ENCODE measurements around the gene CDC14A. TPM values are rescaled to one million over a fixed set of nuclear protein-coding genes. Genes with fewer than 3 reads are reported as not detected.
"Not testable (repeated sequence)": the region's sequence is repeated elsewhere in the genome, so short reads cannot be mapped to it uniquely, and the experiment has no call there.

The CDC14A gene
- polyA plus RNA-seq, 1 of the 3 experiments (the other 2 are of a cell fraction): 2.2 TPM

DNA sequence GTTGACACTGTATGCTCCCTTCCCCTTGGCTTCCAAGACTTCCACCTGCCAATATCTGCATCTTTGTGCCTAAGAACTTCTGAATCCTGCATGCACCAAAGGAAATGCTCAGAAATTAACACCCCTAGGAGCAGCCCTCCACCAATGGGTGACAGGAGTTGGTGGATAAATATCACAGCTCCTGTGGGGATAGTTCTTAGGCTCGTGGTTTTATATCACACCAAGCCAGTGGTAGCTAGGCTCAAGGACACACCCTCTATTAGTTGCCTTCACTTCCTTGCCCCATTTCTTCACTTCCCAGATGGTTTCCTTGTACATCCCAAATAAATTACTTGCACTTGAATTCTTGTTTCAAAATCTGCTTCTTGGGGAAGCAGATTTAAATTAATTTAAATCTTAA lies 16.9 kb upstream of the CDC14A start (continued):
- TF ChIP-seq RXRA (IDR thresholded peaks at IDR 0.05; ENCODE audit: borderline replicate concordance, low read depth) (no peak), EZH2phosphoT487 (IDR thresholded peaks at IDR 0.05; ENCODE audit: borderline replicate concordance, low read depth) (no peak)

DNA sequence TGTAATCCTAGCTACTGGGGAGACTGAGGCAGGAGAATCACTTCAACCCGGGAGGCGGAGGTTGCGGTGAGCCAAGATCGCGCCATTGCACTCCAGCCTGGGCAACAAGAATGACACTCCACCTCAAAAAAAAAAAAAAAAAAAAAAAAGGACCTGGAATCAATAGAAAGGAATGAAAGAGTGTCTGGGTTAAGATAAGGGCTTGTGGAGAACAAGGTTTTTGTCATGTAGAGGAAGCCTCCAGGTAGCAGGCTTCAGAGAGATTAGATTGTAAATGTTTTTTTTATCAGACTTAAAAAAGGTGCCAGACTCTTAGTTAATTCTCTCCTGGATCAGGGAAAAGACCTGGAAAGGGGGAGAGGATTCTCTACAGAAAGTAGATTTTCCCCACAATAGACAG lies 14.4 kb upstream of the CDC14A start:
- CTCF ChIA-PET: not testable (repeated sequence)
- WGBS (ENCODE audit: low lambda C conversion rate): 96% methylated on average over 5 of the region's 5 CpGs

DNA sequence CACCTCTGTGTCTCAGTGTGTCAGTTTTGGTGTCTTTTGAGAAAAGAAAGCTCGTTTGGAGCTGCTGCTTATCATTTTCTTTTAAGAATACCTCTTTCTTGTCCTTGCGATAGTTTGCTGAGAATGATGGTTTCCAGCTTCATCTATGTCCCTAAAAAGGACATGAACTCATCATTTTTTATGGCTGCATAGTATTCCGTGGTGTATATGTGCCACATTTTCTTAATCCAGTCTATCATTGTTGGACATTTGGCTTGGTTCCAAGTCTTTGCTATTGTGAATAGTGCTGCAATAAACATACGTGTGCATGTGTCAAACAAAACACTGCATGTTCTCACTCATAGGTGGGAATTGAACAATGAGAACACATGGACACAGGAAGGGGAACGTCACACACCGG lies 12.6 kb upstream of the CDC14A start:
- H3F3A ChIP-seq (replicated peaks; ENCODE audit: insufficient read depth); DNase-seq; H3K36me3 ChIP-seq (replicated peaks in 1 of 2; ENCODE audit: control insufficient read depth in 1 of 2, insufficient read depth in 2 of 2, low read length in 1 of 2); H3K4me1 ChIP-seq (ENCODE audit: control insufficient read depth in 1 of 2, insufficient read depth in 2 of 2, low read depth in 1 of 2, low read length in 1 of 2); H3K79me2 ChIP-seq (ENCODE audit: insufficient read depth); H3K9ac ChIP-seq; H3K9me3 ChIP-seq; POLR2A ChIA-PET; H3K27me3 ChIP-seq (ENCODE audit: insufficient read depth); H2AFZ ChIP-seq (ENCODE audit: low read depth); CTCF ChIA-PET; H3K4me2 ChIP-seq; H4K20me1 ChIP-seq (ENCODE audit: insufficient read depth); H3K9me2 ChIP-seq; H3K27ac ChIP-seq (ENCODE audit: low read depth in 2 of 2, low read length in 1 of 2); H3K4me3 ChIP-seq (ENCODE audit: low read depth in 2 of 2, low read length in 1 of 2): not testable (repeated sequence)
- WGBS (ENCODE audit: low lambda C conversion rate): 71% methylated on average over 6 of the region's 6 CpGs

More for the DNA sequence above, 14.4 kb upstream of the CDC14A start:
- H3K4me2 ChIP-seq; H3K36me3 ChIP-seq (replicated peaks in 1 of 2; ENCODE audit: control insufficient read depth in 1 of 2, insufficient read depth in 2 of 2, low read length in 1 of 2); H3K9me2 ChIP-seq; H2AFZ ChIP-seq (ENCODE audit: low read depth); H3F3A ChIP-seq (replicated peaks; ENCODE audit: insufficient read depth); H3K9ac ChIP-seq; H3K4me3 ChIP-seq (ENCODE audit: low read depth in 2 of 2, low read length in 1 of 2); POLR2A ChIA-PET; DNase-seq; H4K20me1 ChIP-seq (ENCODE audit: insufficient read depth); H3K9me3 ChIP-seq; H3K27me3 ChIP-seq (ENCODE audit: insufficient read depth); H3K4me1 ChIP-seq (ENCODE audit: control insufficient read depth in 1 of 2, insufficient read depth in 2 of 2, low read depth in 1 of 2, low read length in 1 of 2); H3K27ac ChIP-seq (ENCODE audit: low read depth in 2 of 2, low read length in 1 of 2); H3K79me2 ChIP-seq (ENCODE audit: insufficient read depth): not testable (repeated sequence)

DNA sequence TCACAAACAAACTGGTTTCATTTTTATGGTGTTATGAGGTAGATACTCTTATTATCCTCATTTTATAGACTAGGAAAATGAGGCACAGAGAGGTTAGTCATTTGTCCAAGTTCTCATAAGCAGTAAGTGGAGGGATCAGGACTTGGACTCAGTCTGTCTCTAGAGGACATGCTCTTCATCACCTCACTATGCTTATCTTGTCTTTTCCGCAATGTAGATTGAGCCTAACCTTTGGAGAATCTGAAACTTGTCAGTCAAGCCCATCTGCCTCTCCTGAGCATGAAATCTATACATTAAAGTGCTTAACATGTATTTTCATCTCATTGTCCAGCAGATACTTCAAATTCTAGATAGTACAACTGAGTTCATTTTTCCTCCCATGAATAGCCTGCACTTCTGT lies 11.8 kb upstream of the CDC14A start:
- Histone ChIP-seq H3K9me3 (no peaks in the 10 kb centered on the region), H3K4me3 (ENCODE audit: low read depth in 2 of 2, low read length in 1 of 2) (no peak overlapping the region), H3K4me2 (no peak overlapping the region), H3F3A (replicated peaks; ENCODE audit: insufficient read depth) (no peaks in the 10 kb centered on the region), H4K20me1 (ENCODE audit: insufficient read depth) (no peaks in the 10 kb centered on the region), H3K79me2 (ENCODE audit: insufficient read depth) (no peaks in the 10 kb centered on the region), H3K27me3 (ENCODE audit: insufficient read depth) (no peaks in the 10 kb centered on the region), H3K4me1 (ENCODE audit: control insufficient read depth in 1 of 2, insufficient read depth in 2 of 2, low read depth in 1 of 2, low read length in 1 of 2) (no peaks in the 10 kb centered on the region), H3K27ac (ENCODE audit: low read depth in 2 of 2, low read length in 1 of 2) (no peak overlapping the region), H3K36me3 (replicated peaks in 1 of 2; ENCODE audit: control insufficient read depth in 1 of 2, insufficient read depth in 2 of 2, low read length in 1 of 2) (no peaks in the 10 kb centered on the region), H3K9me2 (no peaks in the 10 kb centered on the region), H3K9ac (no peak overlapping the region), H2AFZ (ENCODE audit: low read depth) (no peak overlapping the region)
- DNase-seq: no peak
- WGBS (ENCODE audit: low lambda C conversion rate): 100% methylated on average over 1 of the region's 1 CpG
- ChIA-PET POLR2A (no interaction called here), CTCF (no interaction called here)
- TF ChIP-seq, protein P1, sequence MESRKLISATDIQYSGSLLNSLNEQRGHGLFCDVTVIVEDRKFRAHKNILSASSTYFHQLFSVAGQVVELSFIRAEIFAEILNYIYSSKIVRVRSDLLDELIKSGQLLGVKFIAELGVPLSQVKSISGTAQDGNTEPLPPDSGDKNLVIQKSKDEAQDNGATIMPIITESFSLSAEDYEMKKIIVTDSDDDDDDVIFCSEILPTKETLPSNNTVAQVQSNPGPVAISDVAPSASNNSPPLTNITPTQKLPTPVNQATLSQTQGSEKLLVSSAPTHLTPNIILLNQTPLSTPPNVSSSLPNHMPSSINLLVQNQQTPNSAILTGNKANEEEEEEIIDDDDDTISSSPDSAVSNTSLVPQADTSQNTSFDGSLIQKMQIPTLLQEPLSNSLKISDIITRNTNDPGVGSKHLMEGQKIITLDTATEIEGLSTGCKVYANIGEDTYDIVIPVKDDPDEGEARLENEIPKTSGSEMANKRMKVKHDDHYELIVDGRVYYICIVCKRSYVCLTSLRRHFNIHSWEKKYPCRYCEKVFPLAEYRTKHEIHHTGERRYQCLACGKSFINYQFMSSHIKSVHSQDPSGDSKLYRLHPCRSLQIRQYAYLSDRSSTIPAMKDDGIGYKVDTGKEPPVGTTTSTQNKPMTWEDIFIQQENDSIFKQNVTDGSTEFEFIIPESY (IDR thresholded peaks at IDR 0.05; ENCODE audit: borderline replicate concordance, low read depth): no peak
- TF ChIP-seq, protein P2, sequence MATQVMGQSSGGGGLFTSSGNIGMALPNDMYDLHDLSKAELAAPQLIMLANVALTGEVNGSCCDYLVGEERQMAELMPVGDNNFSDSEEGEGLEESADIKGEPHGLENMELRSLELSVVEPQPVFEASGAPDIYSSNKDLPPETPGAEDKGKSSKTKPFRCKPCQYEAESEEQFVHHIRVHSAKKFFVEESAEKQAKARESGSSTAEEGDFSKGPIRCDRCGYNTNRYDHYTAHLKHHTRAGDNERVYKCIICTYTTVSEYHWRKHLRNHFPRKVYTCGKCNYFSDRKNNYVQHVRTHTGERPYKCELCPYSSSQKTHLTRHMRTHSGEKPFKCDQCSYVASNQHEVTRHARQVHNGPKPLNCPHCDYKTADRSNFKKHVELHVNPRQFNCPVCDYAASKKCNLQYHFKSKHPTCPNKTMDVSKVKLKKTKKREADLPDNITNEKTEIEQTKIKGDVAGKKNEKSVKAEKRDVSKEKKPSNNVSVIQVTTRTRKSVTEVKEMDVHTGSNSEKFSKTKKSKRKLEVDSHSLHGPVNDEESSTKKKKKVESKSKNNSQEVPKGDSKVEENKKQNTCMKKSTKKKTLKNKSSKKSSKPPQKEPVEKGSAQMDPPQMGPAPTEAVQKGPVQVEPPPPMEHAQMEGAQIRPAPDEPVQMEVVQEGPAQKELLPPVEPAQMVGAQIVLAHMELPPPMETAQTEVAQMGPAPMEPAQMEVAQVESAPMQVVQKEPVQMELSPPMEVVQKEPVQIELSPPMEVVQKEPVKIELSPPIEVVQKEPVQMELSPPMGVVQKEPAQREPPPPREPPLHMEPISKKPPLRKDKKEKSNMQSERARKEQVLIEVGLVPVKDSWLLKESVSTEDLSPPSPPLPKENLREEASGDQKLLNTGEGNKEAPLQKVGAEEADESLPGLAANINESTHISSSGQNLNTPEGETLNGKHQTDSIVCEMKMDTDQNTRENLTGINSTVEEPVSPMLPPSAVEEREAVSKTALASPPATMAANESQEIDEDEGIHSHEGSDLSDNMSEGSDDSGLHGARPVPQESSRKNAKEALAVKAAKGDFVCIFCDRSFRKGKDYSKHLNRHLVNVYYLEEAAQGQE (IDR thresholded peaks at IDR 0.05; ENCODE audit: low read depth, low read length): no peak
- TF ChIP-seq, protein P3, sequence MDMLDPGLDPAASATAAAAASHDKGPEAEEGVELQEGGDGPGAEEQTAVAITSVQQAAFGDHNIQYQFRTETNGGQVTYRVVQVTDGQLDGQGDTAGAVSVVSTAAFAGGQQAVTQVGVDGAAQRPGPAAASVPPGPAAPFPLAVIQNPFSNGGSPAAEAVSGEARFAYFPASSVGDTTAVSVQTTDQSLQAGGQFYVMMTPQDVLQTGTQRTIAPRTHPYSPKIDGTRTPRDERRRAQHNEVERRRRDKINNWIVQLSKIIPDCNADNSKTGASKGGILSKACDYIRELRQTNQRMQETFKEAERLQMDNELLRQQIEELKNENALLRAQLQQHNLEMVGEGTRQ (IDR thresholded peaks at IDR 0.05; ENCODE audit: borderline replicate concordance, low read depth, low read length): no peak
- TF ChIP-seq TEAD4 (IDR thresholded peaks at IDR 0.05; ENCODE audit: borderline replicate concordance, insufficient read depth): no peak
- no peak for TF ChIP-seq GATA2 (CRISPR knock-in tag; IDR thresholded peaks at IDR 0.05)
- no peak for TF ChIP-seq NFIC (IDR thresholded peaks at IDR 0.05; ENCODE audit: borderline replicate concordance)
- TF ChIP-seq RAD21 (IDR thresholded peaks at IDR 0.05; ENCODE audit: low read length): no peak

Measured in SK-N-SH (cell line).